Measurements from ENCODE around the gene CTNND2. TPM values are rescaled to one million over a fixed set of nuclear protein-coding genes. Genes with fewer than 3 reads are reported as not detected.

The CTNND2 gene
- total and polyA plus RNA-seq, 4 donors: 0.05 to 0.50 (median 0.27) TPM

- no peak for DNase-seq (ENCODE audit: low spot score)
- H3K9me3 ChIP-seq (ENCODE audit: control insufficient read depth in 4 of 4, low read length in 3 of 4): peaks cover 0 to 6% (median 0%) of the 10 kb centered on the region in 4 donors
- peaks cover 0 to 5% (median 0%) of the 10 kb centered on the region in 4 donors for H3K27me3 ChIP-seq (ENCODE audit: control insufficient read depth in 4 of 4, insufficient read depth in 4 of 4, low read length in 3 of 4)
- H3K4me1 ChIP-seq (ENCODE audit: control insufficient read depth in 4 of 4, insufficient read depth in 4 of 4, low read length in 3 of 4): no peaks in the 10 kb centered on the region
- no peak for TF ChIP-seq FOXA1 (IDR thresholded peaks at IDR 0.05)
- TF ChIP-seq YY1 (IDR thresholded peaks at IDR 0.05): no peak
- TF ChIP-seq JUND (IDR thresholded peaks at IDR 0.05): no peak
- no peak for TF ChIP-seq EGR1 (IDR thresholded peaks at IDR 0.05; ENCODE audit: low read depth in 2 of 2)
- TF ChIP-seq FOXA2 (IDR thresholded peaks at IDR 0.05): no peak
- TF ChIP-seq, protein P1, sequence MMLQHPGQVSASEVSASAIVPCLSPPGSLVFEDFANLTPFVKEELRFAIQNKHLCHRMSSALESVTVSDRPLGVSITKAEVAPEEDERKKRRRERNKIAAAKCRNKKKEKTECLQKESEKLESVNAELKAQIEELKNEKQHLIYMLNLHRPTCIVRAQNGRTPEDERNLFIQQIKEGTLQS (IDR thresholded peaks at IDR 0.05): no peak
- TF ChIP-seq, protein P2, sequence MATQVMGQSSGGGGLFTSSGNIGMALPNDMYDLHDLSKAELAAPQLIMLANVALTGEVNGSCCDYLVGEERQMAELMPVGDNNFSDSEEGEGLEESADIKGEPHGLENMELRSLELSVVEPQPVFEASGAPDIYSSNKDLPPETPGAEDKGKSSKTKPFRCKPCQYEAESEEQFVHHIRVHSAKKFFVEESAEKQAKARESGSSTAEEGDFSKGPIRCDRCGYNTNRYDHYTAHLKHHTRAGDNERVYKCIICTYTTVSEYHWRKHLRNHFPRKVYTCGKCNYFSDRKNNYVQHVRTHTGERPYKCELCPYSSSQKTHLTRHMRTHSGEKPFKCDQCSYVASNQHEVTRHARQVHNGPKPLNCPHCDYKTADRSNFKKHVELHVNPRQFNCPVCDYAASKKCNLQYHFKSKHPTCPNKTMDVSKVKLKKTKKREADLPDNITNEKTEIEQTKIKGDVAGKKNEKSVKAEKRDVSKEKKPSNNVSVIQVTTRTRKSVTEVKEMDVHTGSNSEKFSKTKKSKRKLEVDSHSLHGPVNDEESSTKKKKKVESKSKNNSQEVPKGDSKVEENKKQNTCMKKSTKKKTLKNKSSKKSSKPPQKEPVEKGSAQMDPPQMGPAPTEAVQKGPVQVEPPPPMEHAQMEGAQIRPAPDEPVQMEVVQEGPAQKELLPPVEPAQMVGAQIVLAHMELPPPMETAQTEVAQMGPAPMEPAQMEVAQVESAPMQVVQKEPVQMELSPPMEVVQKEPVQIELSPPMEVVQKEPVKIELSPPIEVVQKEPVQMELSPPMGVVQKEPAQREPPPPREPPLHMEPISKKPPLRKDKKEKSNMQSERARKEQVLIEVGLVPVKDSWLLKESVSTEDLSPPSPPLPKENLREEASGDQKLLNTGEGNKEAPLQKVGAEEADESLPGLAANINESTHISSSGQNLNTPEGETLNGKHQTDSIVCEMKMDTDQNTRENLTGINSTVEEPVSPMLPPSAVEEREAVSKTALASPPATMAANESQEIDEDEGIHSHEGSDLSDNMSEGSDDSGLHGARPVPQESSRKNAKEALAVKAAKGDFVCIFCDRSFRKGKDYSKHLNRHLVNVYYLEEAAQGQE (IDR thresholded peaks at IDR 0.05): no peak
- TF ChIP-seq CTCF (IDR thresholded peaks at IDR 0.05; ENCODE audit: low read depth, low read length, missing input control): no peak
- H3K36me3 ChIP-seq (ENCODE audit: control insufficient read depth in 4 of 4, insufficient read depth in 3 of 4, low read depth in 1 of 4, low read length in 3 of 4): no peaks in the 10 kb centered on the region
- H3K9ac ChIP-seq (ENCODE audit: low read depth in 1 of 2, low read length in 2 of 2): no peak overlapping the region
- no peak overlapping the region for H3K27ac ChIP-seq (ENCODE audit: low read depth in 1 of 2, low read length in 2 of 2)
- H3K4me3 ChIP-seq (ENCODE audit: low read depth in 1 of 3, low read length in 3 of 3): no peak overlapping the region
Measured at GRCh38 chr5:10927608-10928007, 976.6 kb downstream of the CTNND2 start.

DNA sequence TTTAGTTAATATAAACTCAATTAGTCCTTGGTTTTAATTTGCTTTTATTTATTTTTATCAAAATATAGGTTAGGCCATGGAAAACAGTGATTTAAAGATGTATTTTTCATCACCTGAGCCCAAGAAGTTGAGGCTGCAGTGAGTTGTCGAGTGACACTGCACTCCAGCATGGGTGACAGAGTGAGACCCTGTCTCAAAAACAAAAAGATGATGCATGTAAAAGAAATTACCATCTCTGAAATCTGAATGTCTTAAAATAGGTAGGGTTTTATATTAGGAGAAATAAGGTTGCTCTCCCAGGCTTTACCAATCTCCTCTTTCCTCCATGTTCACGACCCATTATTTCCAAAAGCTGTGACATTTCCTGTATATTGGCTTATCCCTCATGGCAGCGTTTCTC, 980.9 kb downstream of the CTNND2 start:
- H3K4me3 ChIP-seq (ENCODE audit: low read depth in 1 of 3, low read length in 3 of 3): no peak overlapping the region
- no peaks in the 10 kb centered on the region for H3K9me3 ChIP-seq (ENCODE audit: control insufficient read depth in 4 of 4, low read length in 3 of 4)
- no peak for DNase-seq (ENCODE audit: low spot score)
- H3K4me1 ChIP-seq (ENCODE audit: control insufficient read depth in 4 of 4, insufficient read depth in 4 of 4, low read length in 3 of 4): no peaks in the 10 kb centered on the region
- H3K27me3 ChIP-seq (ENCODE audit: control insufficient read depth in 4 of 4, insufficient read depth in 4 of 4, low read length in 3 of 4): peaks cover 0 to 5% (median under 1%) of the 10 kb centered on the region in 4 donors
- H3K27ac ChIP-seq (ENCODE audit: low read depth in 1 of 2, low read length in 2 of 2): no peak overlapping the region
- TF ChIP-seq YY1 (IDR thresholded peaks at IDR 0.05) (no peak), ZBTB33 (IDR thresholded peaks at IDR 0.05) (no peak), HNF4G (IDR thresholded peaks at IDR 0.05) (no peak), EGR1 (IDR thresholded peaks at IDR 0.05; ENCODE audit: low read depth in 2 of 2) (no peak)
- WGBS: 55% methylated on average over 3 of the region's 3 CpGs
- no peaks in the 10 kb centered on the region for H3K36me3 ChIP-seq (ENCODE audit: control insufficient read depth in 4 of 4, insufficient read depth in 3 of 4, low read depth in 1 of 4, low read length in 3 of 4)
- no peak overlapping the region for H3K9ac ChIP-seq (ENCODE audit: low read depth in 1 of 2, low read length in 2 of 2)

Small RNAs within 50 kb of the gene (small RNA-seq; reads per million reads assigned to genes)
- not detected for gene RNU6-429P
